ENCODE measurements around the gene SH3TC2. TPM values are rescaled to one million over a fixed set of nuclear protein-coding genes. Genes with fewer than 3 reads are reported as not detected.

Gene SH3TC2
- total RNA-seq (ENCODE audit: low replicate concordance): 0.12 and 0.69 TPM in 2 replicates

GRCh38 chr5:149063017-149063687, at the start of gene SH3TC2:
Gene SH3TC2 (minus strand): TSS chr5:149063062. CDS start chr5:149063022, 40 bp downstream.
- Histone ChIP-seq H3K27me3 (no peaks in the 10 kb centered on the region), H3K9ac (no peak within 1 kb of the TSS), H3F3A (ENCODE audit: low read depth) (peaks cover 11% of the 10 kb centered on the region), H3K4me2 (peak within 1 kb of the TSS; percentile 23), H2AFZ (replicated peaks) (peak within 1 kb of the TSS; percentile 42), H3K9me3 (ENCODE audit: low read depth) (no peaks in the 10 kb centered on the region), H4K20me1 (ENCODE audit: low read depth) (no peaks in the 10 kb centered on the region), H3K36me3 (no peaks in the 10 kb centered on the region), H3K4me1 (peaks cover 10% of the 10 kb centered on the region), H3K79me2 (ENCODE audit: low read depth) (no peaks in the 10 kb centered on the region), H3K4me3 (no peak within 1 kb of the TSS), H3K27ac (no peak within 1 kb of the TSS)
- Mint-ChIP-seq H3K27ac (peak within 1 kb of the TSS; percentile 51), H3K36me3 (no peaks in the 10 kb centered on the region), H3K27me3 (ENCODE audit: insufficient read depth, low read depth) (peaks cover 7% of the 10 kb centered on the region), H3K9me3 (peaks cover 8% of the 10 kb centered on the region), H3K4me1 (peaks cover 21% of the 10 kb centered on the region), H3K4me3 (no peak within 1 kb of the TSS)
- TF ChIP-seq EZH2phosphoT487 (IDR thresholded peaks at IDR 0.05) (no peak), EZH2 (IDR thresholded peaks at IDR 0.05) (no peak), CTCF (IDR thresholded peaks at IDR 0.05) (no peak)
- DNase-seq (ENCODE audit: low spot score): peak; percentile 83

GRCh38 chr5:149110406-149110805, 47.5 kb upstream of the SH3TC2 start:
- H3K27me3 ChIP-seq: no peaks in the 10 kb centered on the region
- Mint-ChIP-seq H3K9me3 (no peaks in the 10 kb centered on the region), H3K27me3 (ENCODE audit: insufficient read depth, low read depth) (no peaks in the 10 kb centered on the region), H3K4me1 (no peaks in the 10 kb centered on the region), H3K36me3 (no peaks in the 10 kb centered on the region), H3K4me3 (no peak overlapping the region), H3K27ac (no peak overlapping the region)
- H2AFZ ChIP-seq (replicated peaks): no peak overlapping the region
- H3K9me3 ChIP-seq (ENCODE audit: low read depth): no peaks in the 10 kb centered on the region
- no peak overlapping the region for H3K4me2 ChIP-seq
- H3K79me2 ChIP-seq (ENCODE audit: low read depth): no peaks in the 10 kb centered on the region
- TF ChIP-seq EZH2phosphoT487 (IDR thresholded peaks at IDR 0.05) (no peak), CTCF (IDR thresholded peaks at IDR 0.05) (no peak), EZH2 (IDR thresholded peaks at IDR 0.05) (no peak)
- H3K9ac ChIP-seq: no peak overlapping the region
- H3K36me3 ChIP-seq: no peaks in the 10 kb centered on the region
- H3F3A ChIP-seq (ENCODE audit: low read depth): no peaks in the 10 kb centered on the region
- no peak for DNase-seq (ENCODE audit: low spot score)
- H4K20me1 ChIP-seq (ENCODE audit: low read depth): no peaks in the 10 kb centered on the region
- H3K4me3 ChIP-seq: no peak overlapping the region
- no peak overlapping the region for H3K27ac ChIP-seq
- no peaks in the 10 kb centered on the region for H3K4me1 ChIP-seq

GRCh38 chr5:149108651-149109280, 45.9 kb upstream of the SH3TC2 start:
- no peak for DNase-seq (ENCODE audit: low spot score)
- Histone ChIP-seq H3K36me3 (no peaks in the 10 kb centered on the region), H3K4me3 (no peak overlapping the region), H3K27ac (no peak overlapping the region), H3F3A (ENCODE audit: low read depth) (no peaks in the 10 kb centered on the region), H4K20me1 (ENCODE audit: low read depth) (no peaks in the 10 kb centered on the region), H3K79me2 (ENCODE audit: low read depth) (no peaks in the 10 kb centered on the region), H3K27me3 (no peaks in the 10 kb centered on the region), H2AFZ (replicated peaks) (no peak overlapping the region), H3K9ac (no peak overlapping the region), H3K9me3 (ENCODE audit: low read depth) (no peaks in the 10 kb centered on the region), H3K4me1 (no peaks in the 10 kb centered on the region), H3K4me2 (no peak overlapping the region)
- Mint-ChIP-seq H3K9me3 (no peaks in the 10 kb centered on the region), H3K36me3 (no peaks in the 10 kb centered on the region), H3K27me3 (ENCODE audit: insufficient read depth, low read depth) (no peaks in the 10 kb centered on the region), H3K4me1 (no peaks in the 10 kb centered on the region), H3K4me3 (no peak overlapping the region), H3K27ac (peak overlapping the region; percentile 65)
- no peak for TF ChIP-seq EZH2phosphoT487 (IDR thresholded peaks at IDR 0.05)
- TF ChIP-seq EZH2 (IDR thresholded peaks at IDR 0.05): no peak
- TF ChIP-seq CTCF (IDR thresholded peaks at IDR 0.05): no peak
